K562 (cell line): ENCODE results near the gene CMTM8. TPM values are rescaled to one million over a fixed set of nuclear protein-coding genes. Genes with fewer than 3 reads are reported as not detected.

ENCODE experiments used
- polyA plus RNA-seq, 8 experiments: library from polyadenylated mRNA; depleted of rRNA in 4 of 8; stranded (reverse) in 5 of 8; unstranded in 3 of 8; fragments of >200 nt; fragmentation: Nextera tagmentation in 2 of 8; fragmentation: Illumina TruSeq in 1 of 8; extraction: Ambion mirVana in 2 of 8; extraction: Trizol in 1 of 8; gene quantifications; 2 replicates each; pipeline versions ENCODE4 v1.2.1 to v1.2.3, GENCODE V29; 2011 to 2014; ENCODE audit warnings: inconsistent platforms in 1 of 8, missing spikeins in 1 of 8
- total RNA-seq, 7 experiments: library from RNA; depleted of rRNA in 6 of 7; stranded (reverse); fragments of >200 nt in 6 of 7; fragmentation: Illumina TruSeq in 2 of 7; extraction: Trizol in 2 of 7; gene quantifications; 2 replicates each; pipeline versions ENCODE4 v1.2.1 to v1.2.3, GENCODE V29; 2011 to 2021; ENCODE audit warnings: low replicate concordance in 1 of 7
- TF ChIP-seq, protein P1 (sequence below): fragments of 450-650 bp; IDR thresholded peaks from 2 replicates; pipeline ENCODE4 v1.6.1; 2016; ENCODE audit warnings: mild to moderate bottlenecking, moderate library complexity

CMTM8 gene
- total and polyA plus RNA-seq, 9 of the 15 experiments (the other 6 are each of a cell fraction or from before 2014, with no cell fraction given), result not detected

DNA sequence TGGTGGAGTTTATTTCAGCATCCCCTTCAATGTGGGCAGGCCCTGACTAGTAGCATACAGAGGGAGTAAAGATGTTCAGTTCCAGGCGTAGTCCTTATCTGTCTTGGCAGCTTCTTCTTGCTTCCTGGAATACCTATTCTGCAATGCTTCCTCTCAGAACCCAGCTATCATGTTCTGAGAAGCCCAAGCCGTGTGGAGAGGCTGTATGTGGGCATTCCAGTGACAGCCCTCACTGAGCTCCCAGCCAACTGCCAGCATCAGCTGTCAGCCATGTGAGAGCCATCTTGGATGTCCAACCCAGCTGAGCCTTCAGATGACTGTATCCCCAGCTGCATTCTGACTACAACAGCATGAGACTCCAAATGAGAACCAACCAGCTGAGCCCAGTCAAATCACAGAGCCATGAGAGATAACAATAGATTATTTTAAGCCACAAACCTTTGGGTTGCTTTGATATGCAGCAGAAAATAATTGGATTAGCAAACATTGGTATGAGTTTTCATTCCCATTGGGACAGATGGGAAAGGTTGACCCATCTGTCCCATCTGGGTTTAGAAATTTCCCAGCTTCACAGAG lies 144.7 kb downstream of the CMTM8 start (continued):
- TF ChIP-seq, protein P1, sequence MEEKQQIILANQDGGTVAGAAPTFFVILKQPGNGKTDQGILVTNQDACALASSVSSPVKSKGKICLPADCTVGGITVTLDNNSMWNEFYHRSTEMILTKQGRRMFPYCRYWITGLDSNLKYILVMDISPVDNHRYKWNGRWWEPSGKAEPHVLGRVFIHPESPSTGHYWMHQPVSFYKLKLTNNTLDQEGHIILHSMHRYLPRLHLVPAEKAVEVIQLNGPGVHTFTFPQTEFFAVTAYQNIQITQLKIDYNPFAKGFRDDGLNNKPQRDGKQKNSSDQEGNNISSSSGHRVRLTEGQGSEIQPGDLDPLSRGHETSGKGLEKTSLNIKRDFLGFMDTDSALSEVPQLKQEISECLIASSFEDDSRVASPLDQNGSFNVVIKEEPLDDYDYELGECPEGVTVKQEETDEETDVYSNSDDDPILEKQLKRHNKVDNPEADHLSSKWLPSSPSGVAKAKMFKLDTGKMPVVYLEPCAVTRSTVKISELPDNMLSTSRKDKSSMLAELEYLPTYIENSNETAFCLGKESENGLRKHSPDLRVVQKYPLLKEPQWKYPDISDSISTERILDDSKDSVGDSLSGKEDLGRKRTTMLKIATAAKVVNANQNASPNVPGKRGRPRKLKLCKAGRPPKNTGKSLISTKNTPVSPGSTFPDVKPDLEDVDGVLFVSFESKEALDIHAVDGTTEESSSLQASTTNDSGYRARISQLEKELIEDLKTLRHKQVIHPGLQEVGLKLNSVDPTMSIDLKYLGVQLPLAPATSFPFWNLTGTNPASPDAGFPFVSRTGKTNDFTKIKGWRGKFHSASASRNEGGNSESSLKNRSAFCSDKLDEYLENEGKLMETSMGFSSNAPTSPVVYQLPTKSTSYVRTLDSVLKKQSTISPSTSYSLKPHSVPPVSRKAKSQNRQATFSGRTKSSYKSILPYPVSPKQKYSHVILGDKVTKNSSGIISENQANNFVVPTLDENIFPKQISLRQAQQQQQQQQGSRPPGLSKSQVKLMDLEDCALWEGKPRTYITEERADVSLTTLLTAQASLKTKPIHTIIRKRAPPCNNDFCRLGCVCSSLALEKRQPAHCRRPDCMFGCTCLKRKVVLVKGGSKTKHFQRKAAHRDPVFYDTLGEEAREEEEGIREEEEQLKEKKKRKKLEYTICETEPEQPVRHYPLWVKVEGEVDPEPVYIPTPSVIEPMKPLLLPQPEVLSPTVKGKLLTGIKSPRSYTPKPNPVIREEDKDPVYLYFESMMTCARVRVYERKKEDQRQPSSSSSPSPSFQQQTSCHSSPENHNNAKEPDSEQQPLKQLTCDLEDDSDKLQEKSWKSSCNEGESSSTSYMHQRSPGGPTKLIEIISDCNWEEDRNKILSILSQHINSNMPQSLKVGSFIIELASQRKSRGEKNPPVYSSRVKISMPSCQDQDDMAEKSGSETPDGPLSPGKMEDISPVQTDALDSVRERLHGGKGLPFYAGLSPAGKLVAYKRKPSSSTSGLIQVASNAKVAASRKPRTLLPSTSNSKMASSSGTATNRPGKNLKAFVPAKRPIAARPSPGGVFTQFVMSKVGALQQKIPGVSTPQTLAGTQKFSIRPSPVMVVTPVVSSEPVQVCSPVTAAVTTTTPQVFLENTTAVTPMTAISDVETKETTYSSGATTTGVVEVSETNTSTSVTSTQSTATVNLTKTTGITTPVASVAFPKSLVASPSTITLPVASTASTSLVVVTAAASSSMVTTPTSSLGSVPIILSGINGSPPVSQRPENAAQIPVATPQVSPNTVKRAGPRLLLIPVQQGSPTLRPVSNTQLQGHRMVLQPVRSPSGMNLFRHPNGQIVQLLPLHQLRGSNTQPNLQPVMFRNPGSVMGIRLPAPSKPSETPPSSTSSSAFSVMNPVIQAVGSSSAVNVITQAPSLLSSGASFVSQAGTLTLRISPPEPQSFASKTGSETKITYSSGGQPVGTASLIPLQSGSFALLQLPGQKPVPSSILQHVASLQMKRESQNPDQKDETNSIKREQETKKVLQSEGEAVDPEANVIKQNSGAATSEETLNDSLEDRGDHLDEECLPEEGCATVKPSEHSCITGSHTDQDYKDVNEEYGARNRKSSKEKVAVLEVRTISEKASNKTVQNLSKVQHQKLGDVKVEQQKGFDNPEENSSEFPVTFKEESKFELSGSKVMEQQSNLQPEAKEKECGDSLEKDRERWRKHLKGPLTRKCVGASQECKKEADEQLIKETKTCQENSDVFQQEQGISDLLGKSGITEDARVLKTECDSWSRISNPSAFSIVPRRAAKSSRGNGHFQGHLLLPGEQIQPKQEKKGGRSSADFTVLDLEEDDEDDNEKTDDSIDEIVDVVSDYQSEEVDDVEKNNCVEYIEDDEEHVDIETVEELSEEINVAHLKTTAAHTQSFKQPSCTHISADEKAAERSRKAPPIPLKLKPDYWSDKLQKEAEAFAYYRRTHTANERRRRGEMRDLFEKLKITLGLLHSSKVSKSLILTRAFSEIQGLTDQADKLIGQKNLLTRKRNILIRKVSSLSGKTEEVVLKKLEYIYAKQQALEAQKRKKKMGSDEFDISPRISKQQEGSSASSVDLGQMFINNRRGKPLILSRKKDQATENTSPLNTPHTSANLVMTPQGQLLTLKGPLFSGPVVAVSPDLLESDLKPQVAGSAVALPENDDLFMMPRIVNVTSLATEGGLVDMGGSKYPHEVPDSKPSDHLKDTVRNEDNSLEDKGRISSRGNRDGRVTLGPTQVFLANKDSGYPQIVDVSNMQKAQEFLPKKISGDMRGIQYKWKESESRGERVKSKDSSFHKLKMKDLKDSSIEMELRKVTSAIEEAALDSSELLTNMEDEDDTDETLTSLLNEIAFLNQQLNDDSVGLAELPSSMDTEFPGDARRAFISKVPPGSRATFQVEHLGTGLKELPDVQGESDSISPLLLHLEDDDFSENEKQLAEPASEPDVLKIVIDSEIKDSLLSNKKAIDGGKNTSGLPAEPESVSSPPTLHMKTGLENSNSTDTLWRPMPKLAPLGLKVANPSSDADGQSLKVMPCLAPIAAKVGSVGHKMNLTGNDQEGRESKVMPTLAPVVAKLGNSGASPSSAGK, result no peak
- TF ChIP-seq, all 486 proteins: peak for 13
